ENCODE data around the gene SLC39A9.
"Not testable (repeated sequence)": the region's sequence is repeated elsewhere in the genome, so short reads cannot be mapped to it uniquely, and the experiment has no call there.

Gene SLC39A9

DNA sequence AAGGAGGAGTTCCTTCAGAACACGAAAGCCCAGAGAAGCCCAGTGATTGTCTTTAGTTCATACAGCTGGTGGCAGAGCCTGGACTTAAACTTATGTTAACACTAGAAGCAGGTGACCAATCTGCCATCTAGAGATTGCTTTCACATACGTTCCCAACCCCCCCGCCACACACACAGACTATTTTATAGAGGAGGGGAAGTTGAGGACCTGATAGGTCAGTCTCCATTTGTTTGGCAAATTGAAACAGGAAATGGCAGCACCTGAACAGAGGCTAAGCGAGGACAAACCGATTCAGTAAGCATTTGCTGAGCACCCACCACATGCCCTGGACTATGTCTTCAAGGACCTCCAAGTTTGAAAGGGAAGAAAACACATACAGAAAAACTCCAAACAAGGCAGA is 81.2 kb downstream of the SLC39A9 start:
- DNase-seq: no peak

DNA sequence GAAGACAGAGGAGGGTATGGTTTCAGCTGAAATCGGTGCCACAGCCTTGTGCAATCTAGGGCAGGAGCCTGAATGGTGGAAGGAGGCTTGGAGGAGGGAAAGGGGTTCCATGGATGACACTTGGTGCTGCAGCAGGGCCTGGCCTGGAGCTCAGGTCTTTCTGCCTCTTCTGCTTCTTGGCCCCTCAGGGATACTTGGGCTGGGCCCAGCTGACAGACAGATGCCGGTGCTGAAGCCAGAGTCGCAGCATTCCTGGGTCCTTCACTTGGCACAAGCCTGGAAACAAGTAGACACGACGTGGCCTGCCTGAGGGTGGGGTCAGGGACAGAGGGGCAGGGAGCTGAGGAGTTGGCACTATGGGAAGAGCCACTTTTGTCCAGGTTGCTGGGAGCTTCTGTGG is 81.6 kb downstream of the SLC39A9 start:
- no peak for DNase-seq

DNA sequence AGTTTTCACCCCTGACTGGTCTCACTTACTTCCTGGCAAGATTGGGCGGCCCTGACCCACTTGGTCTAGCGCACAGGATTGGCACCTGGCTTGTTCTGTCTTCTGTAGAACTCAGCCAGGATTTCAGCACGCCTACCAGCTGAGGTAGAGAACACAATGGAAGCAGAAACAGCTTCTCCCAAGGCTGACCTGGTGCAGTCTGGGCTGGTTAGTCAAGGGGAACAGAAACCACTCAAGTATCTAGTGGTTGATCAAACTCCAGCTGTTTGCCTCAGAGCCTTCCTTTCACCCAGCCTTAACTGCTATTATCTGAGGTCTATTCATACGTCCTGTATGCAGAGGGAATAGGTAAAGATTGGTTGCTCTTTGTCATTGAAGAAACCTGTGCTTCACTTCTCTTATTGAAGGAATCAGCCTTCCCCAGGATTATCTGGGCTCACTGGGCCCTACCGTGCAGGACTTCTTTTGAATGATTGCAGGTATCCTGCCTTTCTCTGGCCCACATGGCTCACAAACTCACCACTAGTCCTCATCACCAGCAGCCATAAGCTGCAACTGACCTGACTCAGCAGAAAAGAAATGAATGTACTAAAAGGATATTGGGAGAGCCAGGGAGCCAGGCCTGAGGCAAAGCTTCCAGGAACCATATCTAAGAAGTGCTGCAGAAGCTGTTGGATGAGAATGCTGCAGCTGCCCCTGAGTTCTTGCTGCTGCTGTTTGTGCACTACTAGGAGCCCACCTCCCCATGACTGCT is 83.5 kb downstream of the SLC39A9 start:
- no peak for DNase-seq

DNA sequence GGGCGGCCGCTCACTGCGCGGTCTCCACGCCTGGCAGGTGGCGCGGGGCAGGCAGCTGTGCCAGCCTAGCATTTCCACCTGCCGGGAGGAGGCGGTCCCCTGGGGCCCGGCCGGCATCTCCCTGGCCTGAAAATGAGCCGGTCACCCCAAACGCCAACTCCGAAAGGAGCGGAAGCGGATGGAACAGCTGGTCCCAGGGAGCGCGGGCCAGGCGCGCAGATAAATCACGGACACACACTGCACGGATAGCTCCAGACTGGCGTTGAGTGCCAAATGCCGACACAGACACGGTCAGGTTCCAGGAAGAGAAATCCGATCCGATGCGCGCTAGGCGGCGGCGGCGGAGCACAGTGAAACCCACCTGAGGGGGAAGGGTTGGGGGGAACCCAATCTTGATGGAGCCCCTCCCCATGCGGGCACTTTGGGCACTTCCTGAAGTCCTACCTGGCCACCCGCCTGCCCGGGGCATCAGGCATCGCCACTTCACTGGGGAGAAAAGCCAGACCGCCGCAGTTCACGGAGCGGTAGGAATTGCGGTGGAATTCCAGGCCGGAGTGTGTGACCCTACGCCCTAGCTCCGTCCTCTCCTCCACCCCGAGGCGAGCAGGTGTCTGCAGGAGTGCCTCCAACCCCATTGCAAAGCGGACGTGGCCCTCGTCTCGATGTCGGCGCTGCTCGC is 85.4 kb downstream of the SLC39A9 start:
- no peak for DNase-seq

DNA sequence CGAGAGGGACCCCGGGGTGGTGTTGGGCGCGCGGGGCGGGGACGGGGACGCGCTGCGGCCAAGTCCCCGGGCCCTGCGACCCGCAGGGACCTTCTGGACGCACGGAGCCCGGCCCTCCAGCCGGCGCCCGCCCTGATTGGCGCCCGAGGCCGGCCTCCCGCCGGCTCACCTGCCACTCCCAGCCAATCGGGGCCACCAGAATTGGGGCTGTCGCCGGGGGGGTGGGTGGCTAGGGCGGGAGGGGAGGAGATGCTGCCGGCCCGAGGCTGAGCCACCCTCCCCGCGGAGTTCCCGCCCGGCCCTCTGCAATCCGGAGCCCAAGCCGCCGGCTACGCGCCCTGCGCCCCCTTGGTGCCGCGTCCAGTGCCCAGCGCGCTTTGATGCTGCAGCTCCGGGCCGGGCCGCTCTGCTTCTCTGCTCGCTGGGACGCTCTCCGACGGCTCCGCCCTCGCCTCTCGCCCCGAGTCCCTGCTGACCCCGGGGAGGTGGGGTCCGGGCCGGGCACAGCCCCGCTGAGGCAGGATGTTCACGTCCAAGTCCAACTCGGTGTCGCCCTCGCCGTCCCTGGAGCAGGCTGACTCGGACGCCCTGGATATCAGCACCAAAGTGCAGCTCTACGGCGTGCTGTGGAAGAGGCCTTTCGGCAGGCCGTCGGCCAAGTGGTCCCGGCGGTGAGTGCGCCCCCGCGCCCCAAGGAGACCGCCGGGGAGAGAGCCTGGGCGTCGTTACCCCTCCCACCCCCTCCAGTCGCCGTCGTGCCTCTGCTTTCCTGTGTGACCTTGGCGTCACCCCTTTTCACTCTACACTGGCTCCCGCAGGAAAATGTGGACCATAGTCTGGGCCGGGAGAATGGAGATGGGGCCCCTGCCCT is 86.2 kb downstream of the SLC39A9 start, which contains the start of gene PLEKHD1:
TSS of gene PLEKHD1 (plus strand) at position 285 of the 871 bp plus-strand sequence. CDS start at position 523, 238 bp downstream.
- DNase-seq: no peak

DNA sequence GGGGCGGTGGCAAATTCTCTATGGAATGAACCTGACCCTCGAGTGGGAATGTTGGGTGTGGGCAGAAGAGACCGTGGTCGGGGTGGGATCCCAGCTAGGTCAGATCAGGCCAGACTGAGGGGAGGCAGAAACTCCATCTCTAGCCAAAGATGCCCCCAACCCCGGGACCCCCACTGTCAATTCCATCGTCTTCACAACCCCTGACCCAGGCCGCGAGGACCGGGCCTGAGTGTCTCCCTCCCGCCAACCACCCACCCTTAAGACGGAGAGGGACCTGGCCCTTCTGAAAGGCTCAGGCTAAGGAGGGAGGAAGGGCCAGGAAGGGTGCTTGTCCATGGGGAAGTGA is 86.8 kb downstream of the SLC39A9 start:
- no peak for DNase-seq

DNA sequence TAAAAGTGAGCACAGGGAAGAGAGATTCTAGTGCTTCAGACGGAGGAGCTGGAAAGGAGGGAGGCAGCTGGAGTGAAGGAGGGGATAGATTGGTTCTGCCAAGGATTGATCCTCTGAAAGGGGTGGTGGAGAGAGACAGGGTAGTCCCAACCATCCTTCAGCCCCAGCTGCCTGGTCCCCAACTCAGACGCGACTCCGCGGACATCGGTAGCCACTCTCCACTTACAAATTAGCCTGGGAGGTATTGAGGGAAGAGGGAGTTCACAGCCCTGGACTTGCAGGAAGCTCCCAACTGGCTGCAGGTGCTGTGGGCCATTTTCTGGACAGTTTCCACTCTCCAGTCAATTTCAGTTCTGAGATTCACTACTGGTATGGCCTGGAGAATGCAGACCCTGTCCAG is 87.2 kb downstream of the SLC39A9 start:
- no peak for DNase-seq

DNA sequence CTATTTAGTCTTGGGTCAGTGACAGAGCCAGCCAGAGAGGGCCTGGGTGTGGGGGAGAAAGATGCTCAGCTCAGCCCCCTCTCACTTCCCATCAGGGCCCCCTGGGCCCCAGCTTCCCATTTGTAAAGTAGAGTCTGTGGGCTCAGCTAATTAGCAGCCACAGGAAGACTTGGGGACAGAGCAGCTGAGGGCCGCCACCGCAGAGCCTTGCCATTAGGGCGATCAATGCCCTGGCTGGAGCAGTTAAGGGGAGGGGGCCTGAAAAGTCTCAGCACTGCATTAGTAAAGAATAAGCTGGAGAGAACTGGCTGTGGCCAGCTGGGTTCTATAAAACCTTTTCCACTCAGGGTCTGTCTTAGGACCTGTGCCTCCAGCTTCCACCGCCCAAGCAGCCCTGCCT is 88.7 kb downstream of the SLC39A9 start:
- DNase-seq: no peak

DNA sequence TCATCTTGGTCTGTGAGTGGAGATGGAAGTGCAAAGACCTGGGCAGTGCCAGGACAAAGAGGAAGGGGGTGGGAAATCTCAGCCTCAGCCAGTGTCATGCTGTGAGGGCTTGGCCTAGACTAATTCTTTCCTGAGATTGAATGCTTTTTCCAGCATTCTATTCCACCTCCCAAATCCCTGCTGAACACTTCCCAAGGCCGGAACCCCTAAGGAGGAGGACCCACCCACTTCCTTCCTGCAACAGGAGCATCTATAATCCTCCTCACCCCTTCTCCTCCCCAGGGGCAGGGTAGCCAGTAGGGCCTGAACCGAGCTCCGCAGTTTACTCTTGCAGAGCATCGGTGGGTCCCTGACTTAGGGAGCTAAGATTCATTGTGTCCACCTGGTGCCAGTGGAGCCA is 89.3 kb downstream of the SLC39A9 start:
- DNase-seq: no peak

DNA sequence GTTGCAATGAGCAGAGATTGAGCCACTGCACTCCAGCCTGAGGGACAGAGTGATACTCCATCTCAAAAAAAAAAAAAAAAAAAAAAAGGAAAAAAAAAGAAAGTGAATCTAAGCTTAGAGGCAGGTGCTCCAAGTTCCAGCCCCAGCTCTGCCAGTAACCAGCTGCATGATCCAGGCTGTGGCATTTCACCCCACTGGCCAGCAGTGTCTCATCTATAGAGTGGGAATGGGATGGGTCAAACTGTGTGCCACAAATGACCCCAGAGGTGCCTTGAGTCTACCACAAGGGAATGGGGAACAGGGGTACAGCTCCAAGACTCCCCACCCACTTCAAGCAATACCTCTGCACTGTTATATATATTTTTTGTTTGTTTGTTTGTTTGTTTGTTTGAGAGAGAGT is 91.0 kb downstream of the SLC39A9 start:
- DNase-seq: no peak

DNA sequence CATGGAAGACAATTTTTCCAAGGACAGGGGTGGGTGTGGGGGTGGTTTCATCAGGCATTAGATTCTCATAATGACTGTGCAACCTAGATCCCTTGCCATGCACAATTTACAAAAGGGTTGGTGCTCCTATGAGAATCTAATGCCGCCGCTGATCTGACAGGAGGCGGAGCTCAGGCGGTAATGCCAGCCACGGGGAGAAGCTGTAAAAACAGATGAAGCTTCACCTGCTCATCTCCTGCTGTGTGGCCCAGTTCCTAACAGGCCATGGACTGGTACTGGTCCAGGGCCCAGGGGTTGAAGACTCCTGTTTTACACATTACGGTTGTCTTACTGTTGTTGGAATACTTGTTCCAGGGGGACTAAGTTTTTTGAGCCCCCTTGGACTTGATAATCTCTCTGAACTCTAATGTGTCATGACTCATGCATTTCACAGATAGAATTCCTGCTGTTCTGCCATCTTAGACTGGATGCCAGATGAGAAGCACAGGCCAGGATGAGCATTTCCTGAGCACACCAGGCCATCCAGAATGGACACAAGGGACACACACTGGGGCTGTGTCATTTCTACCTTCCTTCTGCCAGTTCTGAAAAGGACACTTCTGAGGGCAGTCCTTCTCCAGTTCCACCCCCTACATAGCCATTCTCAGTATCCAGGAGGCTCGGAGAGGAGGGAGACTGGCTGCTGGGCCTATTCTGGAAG is 91.9 kb downstream of the SLC39A9 start:
- no peak for DNase-seq

DNA sequence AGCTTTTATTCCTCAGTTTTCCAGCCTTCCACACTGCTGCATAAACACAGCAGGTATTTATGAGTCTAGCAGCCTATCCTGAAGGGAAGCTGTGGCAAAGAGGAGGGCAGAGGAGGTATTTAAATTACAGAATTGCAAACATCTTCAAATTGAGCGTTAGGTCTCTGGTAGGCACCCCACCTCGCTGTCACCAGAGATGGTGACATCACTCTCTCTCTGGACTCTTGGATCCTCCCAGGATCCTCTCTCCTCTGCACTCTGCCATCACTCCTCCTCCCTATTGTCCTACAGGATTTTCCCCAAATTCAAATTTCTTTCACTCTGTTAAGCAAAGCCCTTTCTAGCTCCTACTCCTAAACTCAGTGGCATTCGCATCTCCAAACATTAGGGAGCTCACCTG is 92.7 kb downstream of the SLC39A9 start:
- no peak for DNase-seq

DNA sequence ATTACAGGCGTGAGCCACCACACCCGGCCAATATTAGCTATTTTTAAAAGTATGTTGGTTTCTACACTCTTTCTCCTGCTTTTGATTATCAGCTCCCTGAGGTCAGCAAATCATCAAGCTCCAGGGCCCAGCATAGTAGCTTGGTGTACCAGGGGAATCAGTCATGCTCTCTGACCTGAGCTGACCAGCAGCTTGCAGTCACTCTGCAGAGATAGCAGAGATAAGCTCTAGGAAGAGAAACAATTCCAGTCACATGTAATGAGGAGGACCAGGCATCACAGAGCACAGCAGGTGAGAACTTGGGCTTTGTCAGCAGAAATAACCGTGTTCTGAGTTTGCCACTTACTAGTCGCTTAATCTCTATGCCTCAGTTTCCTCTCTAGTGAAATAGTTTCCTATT is 94.5 kb downstream of the SLC39A9 start:
- DNase-seq: no peak

DNA sequence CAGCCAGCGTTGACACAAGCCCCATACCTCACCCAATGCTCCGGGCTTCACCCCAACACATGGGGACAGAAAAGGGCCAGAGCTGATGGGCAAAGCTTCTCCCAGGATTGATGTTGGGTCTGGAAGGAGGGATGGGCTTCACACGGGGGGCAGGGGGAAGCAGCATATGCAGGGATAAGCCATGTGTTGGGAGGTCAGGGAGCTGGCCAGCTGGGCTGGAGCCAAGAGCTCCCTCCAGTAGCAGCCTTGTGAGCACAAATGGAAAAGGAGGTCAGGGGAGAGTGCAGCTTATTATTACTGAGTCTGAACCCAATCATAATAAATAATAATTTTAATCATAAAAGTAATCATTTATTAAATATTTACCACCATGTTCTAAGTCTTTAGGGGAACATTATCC is 95.3 kb downstream of the SLC39A9 start:
- no peak for DNase-seq

DNA sequence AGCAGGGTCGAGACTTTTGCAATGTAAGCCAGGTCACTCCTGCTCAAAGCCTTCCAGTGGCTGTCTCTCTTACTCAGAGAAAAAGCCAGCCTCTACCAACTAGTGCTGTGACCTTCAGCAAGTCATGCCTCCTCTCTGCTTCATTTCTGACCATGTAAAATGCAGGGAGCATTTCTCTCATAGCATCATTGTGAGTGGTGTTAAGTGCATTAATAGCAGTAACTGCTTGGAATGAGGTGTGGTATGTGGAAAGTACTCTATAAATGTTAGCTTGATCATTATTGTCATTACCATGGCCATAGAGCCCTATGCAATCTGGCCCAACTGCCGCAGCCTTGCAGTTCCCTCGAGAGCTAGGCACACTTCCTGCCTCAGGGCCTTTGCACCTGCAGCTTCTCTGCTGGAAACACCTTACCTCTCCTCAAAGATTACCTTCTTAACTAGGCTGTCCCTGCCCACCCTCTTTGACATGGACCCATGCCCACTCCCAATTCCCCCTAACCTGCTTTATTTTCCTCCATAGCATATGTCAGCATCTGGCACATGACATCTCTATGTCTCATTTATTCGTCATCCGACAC is 96.9 kb downstream of the SLC39A9 start:
- no peak for DNase-seq

DNA sequence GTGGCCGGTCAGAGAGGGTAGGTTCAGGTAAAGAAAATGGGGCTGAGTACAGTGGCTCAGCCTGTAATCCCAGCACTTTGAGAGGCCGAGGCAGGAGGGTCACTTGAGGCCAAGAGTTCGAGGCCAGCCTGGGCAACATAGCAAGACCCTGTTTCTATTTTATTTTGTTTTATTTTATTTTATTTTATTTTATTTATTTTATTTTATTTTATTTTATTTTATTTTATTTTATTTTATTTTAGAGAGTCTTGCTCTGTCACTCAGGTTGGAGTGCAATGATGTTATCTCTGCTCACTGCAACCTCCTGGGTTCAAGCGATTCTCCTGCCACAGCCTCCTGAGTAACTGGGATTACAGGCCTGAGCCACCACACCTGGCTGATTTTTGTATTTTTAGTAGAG is 99.4 kb downstream of the SLC39A9 start:
- DNase-seq: not testable (repeated sequence)

DNA sequence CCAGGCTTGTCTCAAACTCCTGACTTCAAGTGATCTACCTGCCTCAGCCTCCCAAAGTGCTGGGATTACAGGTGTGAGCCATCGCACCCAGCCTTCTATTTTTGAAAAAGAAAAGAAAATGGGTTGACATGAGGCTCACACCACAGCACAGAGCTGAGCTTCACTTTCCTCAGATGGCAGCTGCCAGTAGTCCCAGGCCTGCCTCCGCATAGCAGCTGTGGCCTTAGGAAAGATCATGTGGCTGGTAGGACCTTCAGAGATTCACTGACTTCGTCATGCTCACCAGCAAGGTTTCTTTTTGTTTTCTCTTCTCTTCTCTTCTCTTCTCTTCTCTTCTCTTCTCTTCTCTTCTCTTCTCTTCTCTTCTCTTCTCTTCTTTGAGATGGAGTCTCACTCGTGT is 99.8 kb downstream of the SLC39A9 start:
- DNase-seq: not testable (repeated sequence)

DNA sequence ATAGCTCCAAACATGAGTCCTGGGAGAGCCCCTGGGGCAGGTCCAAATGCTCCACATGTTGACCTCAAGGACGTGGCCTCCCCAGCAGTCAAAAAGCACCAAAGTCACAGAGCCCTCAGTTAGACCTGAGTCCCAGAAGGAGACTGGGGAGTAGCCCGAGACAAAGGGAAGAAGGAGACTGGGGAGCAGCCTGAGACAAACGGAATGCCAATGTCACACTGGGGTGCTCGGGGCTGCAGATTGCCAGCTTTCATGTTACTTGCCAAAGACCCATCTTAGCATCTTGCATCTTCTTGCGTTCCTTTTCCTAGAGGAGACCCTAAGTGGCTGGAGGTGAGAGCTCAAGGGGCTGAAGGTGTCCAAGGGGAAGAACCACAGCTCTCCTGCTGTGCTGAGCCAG is 100.9 kb downstream of the SLC39A9 start:
- no peak for DNase-seq

DNA sequence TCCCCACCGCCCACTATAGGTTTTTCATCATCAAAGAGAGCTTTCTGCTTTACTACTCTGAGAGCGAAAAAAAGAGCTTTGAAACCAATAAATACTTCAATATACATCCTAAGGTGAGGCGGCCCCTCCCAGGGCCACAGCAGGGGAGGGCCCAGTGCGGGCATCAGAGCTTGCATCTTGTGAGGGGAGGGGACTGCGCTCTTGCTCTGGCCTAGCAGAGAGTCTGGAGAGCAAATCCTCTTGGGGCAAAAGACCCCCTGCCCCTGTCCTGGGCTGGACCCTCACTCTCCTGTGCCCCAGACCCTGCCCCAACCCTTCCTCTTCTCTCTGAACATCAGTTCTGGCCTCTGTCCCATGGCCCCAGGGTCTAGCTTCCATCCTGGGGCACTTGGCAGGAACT is 101.6 kb downstream of the SLC39A9 start:
- no peak for DNase-seq

DNA sequence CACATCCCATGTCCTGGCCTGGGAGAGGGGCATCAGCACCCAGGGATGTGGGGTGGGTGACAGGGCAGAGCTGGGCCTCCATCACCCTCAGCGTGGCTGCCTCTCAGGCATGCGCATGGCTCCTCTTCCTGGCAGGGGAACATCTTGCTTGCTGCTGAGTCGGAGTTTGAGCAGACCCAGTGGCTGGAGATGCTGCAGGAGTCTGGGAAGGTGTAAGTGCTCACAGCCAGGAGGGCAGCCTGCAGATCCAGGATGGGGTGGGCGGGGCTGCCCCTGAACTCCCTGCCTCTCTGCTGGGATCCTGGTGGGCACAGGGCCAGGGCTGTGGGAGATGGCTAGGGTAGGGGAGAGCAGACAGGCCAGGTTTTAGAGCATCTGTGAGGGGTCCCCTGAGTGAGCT is 102.2 kb downstream of the SLC39A9 start:
- no peak for DNase-seq

DNA sequence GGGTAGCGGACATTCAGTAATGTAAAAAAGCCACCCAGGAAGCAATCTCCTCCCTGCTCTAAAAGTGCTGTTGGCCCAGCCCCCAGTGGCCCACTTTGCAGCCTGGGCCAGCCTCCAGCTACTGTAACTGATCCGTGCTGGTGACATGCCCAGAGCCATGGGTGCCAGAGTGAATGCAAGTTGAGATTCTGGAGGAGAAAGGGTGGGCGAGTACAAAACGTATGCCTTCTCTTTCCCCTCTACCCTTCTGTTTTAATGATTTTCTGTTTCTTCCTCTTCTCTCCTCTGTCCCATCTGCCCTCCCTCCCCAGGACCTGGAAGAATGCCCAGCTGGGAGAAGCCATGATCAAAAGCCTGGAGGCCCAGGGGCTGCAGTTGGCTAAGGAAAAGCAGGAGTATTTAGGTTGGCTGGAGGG is 102.9 kb downstream of the SLC39A9 start:
- no peak for DNase-seq

DNA sequence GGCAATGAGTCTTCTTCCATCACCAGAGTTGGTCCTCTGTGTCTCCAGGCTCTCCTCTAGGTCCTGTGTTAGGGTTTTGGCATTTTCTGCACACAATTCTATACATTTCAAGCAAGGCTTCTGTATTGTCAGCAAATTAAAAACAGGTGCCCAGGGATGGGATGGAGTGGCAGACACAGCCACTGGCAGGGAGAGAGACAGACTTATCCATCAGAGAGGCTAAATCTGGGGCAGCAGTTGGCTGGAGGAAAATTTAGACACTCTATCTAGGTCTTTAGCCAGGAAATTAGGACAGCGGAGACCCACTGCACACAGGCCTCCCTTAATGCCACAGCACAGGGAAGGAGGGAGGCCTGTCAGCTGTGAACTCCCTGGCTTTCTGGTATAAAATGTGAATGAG is 106.3 kb downstream of the SLC39A9 start:
- no peak for DNase-seq

All from AML-193 (cell line).